ENCODE data around the gene RFX1. TPM values are rescaled to one million over a fixed set of nuclear protein-coding genes. Genes with fewer than 3 reads are reported as not detected.
"Not testable (repeated sequence)": the region's sequence is repeated elsewhere in the genome, so short reads cannot be mapped to it uniquely, and the experiment has no call there.

The RFX1 gene
- total and polyA plus RNA-seq, 8 donors, result 9.1 to 17.4 (median 13.5) TPM

GRCh38 chr19:14048443-14049153, 42.5 kb upstream of the RFX1 start:
- H3K4me3 ChIP-seq, result no peak overlapping the region
- peaks cover 0 to 67% of the 10 kb centered on the region in 2 donors for H3K36me3 ChIP-seq
- DNase-seq, result peak in 1 of 4 donors; percentile 87
- H3K27ac ChIP-seq, result no peak overlapping the region
- peak; percentile 85 to 92 for TF ChIP-seq CTCF (IDR thresholded peaks at IDR 0.05)
- no peaks in the 10 kb centered on the region for H3K4me1 ChIP-seq
- ATAC-seq, result peak; percentile 93
- intact Hi-C loops (cut with DNase I), result no loop called here
- H3K9me3 ChIP-seq, result no peaks in the 10 kb centered on the region
- H3K27me3 ChIP-seq, result no peaks in the 10 kb centered on the region

- H3K27me3 ChIP-seq; ATAC-seq; H3K4me1 ChIP-seq; H3K27ac ChIP-seq; H3K4me3 ChIP-seq; intact Hi-C loops (cut with DNase I); DNase-seq; H3K9me3 ChIP-seq: not testable (repeated sequence)
- peaks cover 0 to 61% of the 10 kb centered on the region in 2 donors for H3K36me3 ChIP-seq
These were observed 41.7 kb upstream of the RFX1 start for GRCh38 chr19:14047866-14048265.

GRCh38 chr19:14042659-14043608, 36.8 kb upstream of the RFX1 start:
- H3K4me3 ChIP-seq; intact Hi-C loops (cut with DNase I); H3K9me3 ChIP-seq; H3K4me1 ChIP-seq; H3K27me3 ChIP-seq: not testable (repeated sequence)
- DNase-seq, result peak in 1 of 4 donors; percentile 73
- peak; percentile 26 to 63 for TF ChIP-seq CTCF (IDR thresholded peaks at IDR 0.05)
- peak; percentile 84 for ATAC-seq
- peaks cover 0 to 55% of the 10 kb centered on the region in 2 donors for H3K36me3 ChIP-seq
- H3K27ac ChIP-seq, result peak overlapping the region in 1 of 2 donors; percentile 24

GRCh38 chr19:14039181-14039580, 33.1 kb upstream of the RFX1 start:
- Histone ChIP-seq H3K27me3 (no peaks in the 10 kb centered on the region), H3K27ac (no peak overlapping the region), H3K4me1 (peaks cover 0 to 10% of the 10 kb centered on the region in 2 donors), H3K4me3 (no peak overlapping the region), H3K9me3 (no peaks in the 10 kb centered on the region), H3K36me3 (peaks cover 0 to 37% of the 10 kb centered on the region in 2 donors)
- intact Hi-C loops (cut with DNase I), result loop anchor here in 1 of 2 donors (10.0 kb wide), 1 partner anchor 154 kb away; no protein-coding TSS in a partner anchor
- no peak for ATAC-seq
- no peak for TF ChIP-seq CTCF (IDR thresholded peaks at IDR 0.05)
- no peak for DNase-seq

GRCh38 chr19:14035706-14036105, 29.6 kb upstream of the RFX1 start:
- H3K4me1 ChIP-seq, result peaks cover 0 to 27% of the 10 kb centered on the region in 2 donors
- H3K36me3 ChIP-seq, result peaks cover 0 to 23% of the 10 kb centered on the region in 2 donors
- ATAC-seq (no peak), DNase-seq (peak in 1 of 4 donors; percentile 6)
- no peak overlapping the region for H3K4me3 ChIP-seq
- H3K27ac ChIP-seq, result no peak overlapping the region
- peaks cover 0 to 15% of the 10 kb centered on the region in 2 donors for H3K27me3 ChIP-seq
- H3K9me3 ChIP-seq, result no peaks in the 10 kb centered on the region
- intact Hi-C loops (cut with DNase I), result loop anchor here in 1 of 2 donors (10.0 kb wide), 1 partner anchor 151 kb away; no protein-coding TSS in a partner anchor
- TF ChIP-seq CTCF (IDR thresholded peaks at IDR 0.05), result no peak

GRCh38 chr19:14035159-14035558, 29.0 kb upstream of the RFX1 start:
- not testable (repeated sequence) for H3K9me3 ChIP-seq, ATAC-seq, DNase-seq, H3K4me3 ChIP-seq, H3K27ac ChIP-seq
- peaks cover 0 to 15% of the 10 kb centered on the region in 2 donors for H3K27me3 ChIP-seq
- peaks cover 0 to 28% of the 10 kb centered on the region in 2 donors for H3K4me1 ChIP-seq
- intact Hi-C loops (cut with DNase I), result loop anchor here in 1 of 2 donors (10.0 kb wide), 1 partner anchor 150 kb away; no protein-coding TSS in a partner anchor
- peaks cover 0 to 18% of the 10 kb centered on the region in 2 donors for H3K36me3 ChIP-seq

Data from left lung (tissue), 10 donors.